ENCODE measurements around the gene TMEM126B. TPM values are rescaled to one million over a fixed set of nuclear protein-coding genes. Genes with fewer than 3 reads are reported as not detected.
A peak's percentile ranks its signal among the peaks of the same experiment; 100 is the strongest.

TMEM126B gene
- total and polyA plus RNA-seq, 2 of the 13 experiments (the other 11 are each of a cell fraction or from before 2014, with no cell fraction given), result 33.6 to 54.8 TPM

GRCh38 chr11:85627332-85627997, 928 bp upstream of the TMEM126B start, which contains the start of gene DLG2 (continued):
- no peak for TF ChIP-seq TRIM22 (IDR thresholded peaks at IDR 0.05)
- TF ChIP-seq ZNF33A (CRISPR knock-in tag; IDR thresholded peaks at IDR 0.05; ENCODE audit: borderline replicate concordance), result 0 out of 2 replicates have a peak, but pooled peaks have one; percentile 46
- no peak for TF ChIP-seq ETV6 (CRISPR knock-in tag; conservative IDR thresholded peaks at IDR 0.05)
- 0 out of 2 replicates have a peak, but pooled peaks have one; percentile 9 for TF ChIP-seq THRA (CRISPR knock-in tag; IDR thresholded peaks at IDR 0.05; ENCODE audit: borderline replicate concordance)
- TF ChIP-seq ZBTB3 (CRISPR knock-in tag; IDR thresholded peaks at IDR 0.05; ENCODE audit: borderline replicate concordance, low read depth), result 0 out of 2 replicates have a peak, but pooled peaks have one; percentile 9
- 0 out of 2 replicates have a peak, but pooled peaks have one; percentile 13 for TF ChIP-seq PATZ1 (CRISPR knock-in tag; IDR thresholded peaks at IDR 0.05)
- no peak for TF ChIP-seq GPBP1L1 (CRISPR knock-in tag; IDR thresholded peaks at IDR 0.05)
- TF ChIP-seq AHDC1 (CRISPR knock-in tag; IDR thresholded peaks at IDR 0.05; ENCODE audit: borderline replicate concordance), result 0 out of 2 replicates have a peak, but pooled peaks have one; percentile 15
- 0 out of 2 replicates have a peak, but pooled peaks have one; percentile 18 for TF ChIP-seq ZNF782 (CRISPR knock-in tag; IDR thresholded peaks at IDR 0.05; ENCODE audit: borderline replicate concordance)
- no peak for TF ChIP-seq ZNF549 (CRISPR knock-in tag; IDR thresholded peaks at IDR 0.05)
